Gastrocnemius medialis (tissue), 4 donors: ENCODE results near the gene CASP14.

Experiments
- CTCF ChIP-seq, 5 experiments: fragments of 450-650 bp in 3 of 5; fragments of 200-600 bp in 2 of 5; sonication (generic) in 2 of 5; IDR thresholded peaks in 4 of 5; conservative IDR thresholded peaks in 1 of 5; 1 replicate in 4 of 5; 2 replicates in 1 of 5; pipeline ENCODE4 v1.5.1; 2016 to 2019; ENCODE audit warnings: antibody characterized with exemption in 5 of 5, mild to moderate bottlenecking in 3 of 5, moderate library complexity in 3 of 5
- POLR2A ChIP-seq, 2 donors: fragments of 450-650 bp; IDR thresholded peaks; one replicate each; pipeline ENCODE4 v1.6.1; 2017; ENCODE audit warnings: antibody characterized with exemption in 2 of 2, mild to moderate bottlenecking in 2 of 2, moderate library complexity in 2 of 2

GRCh38 chr19:15015946-15016542 is 33.2 kb upstream of the CASP14 start:
- no peak for TF ChIP-seq CTCF (IDR thresholded peaks at IDR 0.05 in 4 of 5, conservative IDR thresholded peaks at IDR 0.05 in 1 of 5)
- TF ChIP-seq POLR2A (IDR thresholded peaks at IDR 0.05), result no peak
